Breast epithelium (tissue), 3 donors: ENCODE results near the gene HDAC4.

ENCODE experiments used
- CTCF ChIP-seq, 3 donors: fragments of 450-650 bp; IDR thresholded peaks; one replicate each; pipeline ENCODE4 v1.5.1; 2016 to 2017; ENCODE audit warnings: antibody characterized with exemption in 3 of 3, mild to moderate bottlenecking in 3 of 3, moderate library complexity in 3 of 3
- POLR2A ChIP-seq: fragments of 450-650 bp; IDR thresholded peaks from one replicate; pipeline ENCODE4 v1.6.1; 2016; ENCODE audit warnings: antibody characterized with exemption, mild to moderate bottlenecking, moderate library complexity
- POLR2AphosphoS5 ChIP-seq, 3 donors: sonication (generic); formaldehyde crosslinking; IDR thresholded peaks; one replicate each; pipeline ENCODE4 v1.6.1; 2017; ENCODE audit warnings: antibody characterized with exemption in 3 of 3

DNA sequence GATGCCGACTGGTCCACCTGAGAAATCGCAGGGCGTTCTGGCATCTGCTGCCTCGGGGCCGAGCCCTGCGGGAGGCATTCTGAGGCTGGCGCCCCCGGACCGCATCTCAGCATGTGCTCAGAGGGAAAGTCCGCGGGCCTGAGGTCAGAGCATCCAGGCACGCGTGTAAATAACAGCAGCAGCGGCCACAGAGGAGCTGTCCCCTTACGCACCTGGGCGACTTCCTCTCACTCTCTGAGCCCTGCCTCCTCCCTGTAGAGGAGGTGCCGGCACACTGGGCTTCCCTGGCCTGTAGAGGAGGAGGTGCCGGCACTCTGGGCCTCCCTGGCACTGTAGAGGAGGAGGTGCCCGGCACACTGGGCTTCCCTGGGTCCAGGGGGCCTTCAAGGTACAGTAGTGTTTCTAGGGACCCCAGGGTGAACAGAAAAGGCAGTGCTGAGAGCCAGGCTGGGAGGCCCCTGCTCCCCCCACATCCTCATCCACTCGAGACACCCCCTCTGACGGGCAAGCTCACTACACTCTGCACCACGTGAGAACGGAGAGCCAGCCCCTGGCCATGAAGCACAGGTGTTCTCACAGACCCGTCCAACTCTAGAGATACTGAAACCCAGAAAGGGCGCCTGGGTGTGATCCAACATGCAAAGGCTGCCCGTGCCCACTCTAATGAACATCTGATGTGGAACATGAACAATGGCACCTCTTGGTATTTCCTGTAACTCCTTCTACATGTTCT is 263.5 kb downstream of the HDAC4 start:
- TF ChIP-seq CTCF (IDR thresholded peaks at IDR 0.05) (no peak), POLR2A (no peak), POLR2AphosphoS5 (IDR thresholded peaks at IDR 0.05) (no peak)
